ENCODE data around the gene BANP. TPM values are rescaled to one million over a fixed set of nuclear protein-coding genes. Genes with fewer than 3 reads are reported as not detected.
"Not testable (repeated sequence)": the region's sequence is repeated elsewhere in the genome, so short reads cannot be mapped to it uniquely, and the experiment has no call there.

The BANP gene
- total RNA-seq, 4 donors from 2014 or later: 7.4 to 45.5 (median 20.3) TPM

GRCh38 chr16:87931504-87931903, 19.7 kb upstream of the BANP start:
- no peaks in the 10 kb centered on the region for H3K4me1 ChIP-seq
- no peaks in the 10 kb centered on the region for H3K9me3 ChIP-seq
- H3K4me3 ChIP-seq: no peak overlapping the region
- H3K27me3 ChIP-seq: no peaks in the 10 kb centered on the region
- no peak for DNase-seq
- TF ChIP-seq CTCF (IDR thresholded peaks at IDR 0.05) (no peak), POLR2A (IDR thresholded peaks at IDR 0.05) (no peak)
- H3K36me3 ChIP-seq: no peaks in the 10 kb centered on the region
- intact Hi-C loops (cut with DNase I; ENCODE audit: low total_unique reads): no loop called here
- H3K27ac ChIP-seq: no peak overlapping the region

- H3K4me3 ChIP-seq: not testable (repeated sequence)
These were observed 18.6 kb upstream of the BANP start for GRCh38 chr16:87932475-87933139.

GRCh38 chr16:87933140-87933495, 18.1 kb upstream of the BANP start:
- H3K9me3 ChIP-seq: no peaks in the 10 kb centered on the region
- DNase-seq: no peak
- no peak overlapping the region for H3K4me3 ChIP-seq
- H3K4me1 ChIP-seq: no peaks in the 10 kb centered on the region
- H3K27me3 ChIP-seq: no peaks in the 10 kb centered on the region
- intact Hi-C loops (cut with DNase I; ENCODE audit: low total_unique reads): no loop called here
- H3K36me3 ChIP-seq: no peaks in the 10 kb centered on the region
- TF ChIP-seq POLR2A (IDR thresholded peaks at IDR 0.05): no peak
- no peak for TF ChIP-seq CTCF (IDR thresholded peaks at IDR 0.05)
- no peak overlapping the region for H3K27ac ChIP-seq

More at GRCh38 chr16:87932475-87933139, 18.6 kb upstream of the BANP start:
- H3K27me3 ChIP-seq; H3K9me3 ChIP-seq; H3K36me3 ChIP-seq; intact Hi-C loops (cut with DNase I; ENCODE audit: low total_unique reads); H3K4me1 ChIP-seq; DNase-seq; H3K27ac ChIP-seq: not testable (repeated sequence)

GRCh38 chr16:87934752-87935425, 16.3 kb upstream of the BANP start:
- H3K4me3 ChIP-seq; DNase-seq; H3K27ac ChIP-seq; H3K36me3 ChIP-seq; intact Hi-C loops (cut with DNase I; ENCODE audit: low total_unique reads); H3K4me1 ChIP-seq; H3K9me3 ChIP-seq; H3K27me3 ChIP-seq: not testable (repeated sequence)

GRCh38 chr16:87936016-87936374, 15.2 kb upstream of the BANP start:
- H3K9me3 ChIP-seq; intact Hi-C loops (cut with DNase I; ENCODE audit: low total_unique reads); H3K4me1 ChIP-seq; H3K27me3 ChIP-seq; DNase-seq; H3K4me3 ChIP-seq; H3K27ac ChIP-seq; H3K36me3 ChIP-seq: not testable (repeated sequence)

- Histone ChIP-seq H3K4me1 (no peaks in the 10 kb centered on the region), H3K36me3 (no peaks in the 10 kb centered on the region), H3K27ac (no peak within 1 kb of the TSS), H3K27me3 (no peaks in the 10 kb centered on the region), H3K9me3 (no peaks in the 10 kb centered on the region), H3K4me3 (no peak within 1 kb of the TSS)
- intact Hi-C loops (cut with DNase I; ENCODE audit: low total_unique reads): no loop called here
- no peak for TF ChIP-seq CTCF (IDR thresholded peaks at IDR 0.05)
- TF ChIP-seq POLR2A (IDR thresholded peaks at IDR 0.05): no peak
- DNase-seq: no peak
These were observed 14.6 kb upstream of the BANP start, which contains the start of gene CA5A for GRCh38 chr16:87936375-87937230. Gene CA5A, minus strand, starts transcription at chr16:87936529. Its CDS starts 79 bp downstream, at chr16:87936450.

- DNase-seq; H3K27ac ChIP-seq; H3K27me3 ChIP-seq; H3K9me3 ChIP-seq; H3K36me3 ChIP-seq; H3K4me3 ChIP-seq; intact Hi-C loops (cut with DNase I; ENCODE audit: low total_unique reads); H3K4me1 ChIP-seq: not testable (repeated sequence)
These were observed 14.0 kb upstream of the BANP start for GRCh38 chr16:87937231-87937542.
